Measurements from ENCODE around the gene PPP1R18.

PPP1R18 gene

GRCh38 chr6:30711758-30712380 lies 25.4 kb upstream of the PPP1R18 start:
- H3K36me3 ChIP-seq (ENCODE audit: control insufficient read depth, insufficient read depth, low read length) = peaks cover 17% of the 10 kb centered on the region

GRCh38 chr6:30709101-30709868 lies 22.8 kb upstream of the PPP1R18 start:
- Histone ChIP-seq H3K36me3 (ENCODE audit: control insufficient read depth, insufficient read depth, low read length) (peaks cover 21% of the 10 kb centered on the region), H3K4me3 (replicated peaks; ENCODE audit: low read depth, low read length) (no peak overlapping the region), H3K27me3 (replicated peaks; ENCODE audit: control insufficient read depth, insufficient read depth, low read length) (no peaks in the 10 kb centered on the region)
- TF ChIP-seq, protein P1, sequence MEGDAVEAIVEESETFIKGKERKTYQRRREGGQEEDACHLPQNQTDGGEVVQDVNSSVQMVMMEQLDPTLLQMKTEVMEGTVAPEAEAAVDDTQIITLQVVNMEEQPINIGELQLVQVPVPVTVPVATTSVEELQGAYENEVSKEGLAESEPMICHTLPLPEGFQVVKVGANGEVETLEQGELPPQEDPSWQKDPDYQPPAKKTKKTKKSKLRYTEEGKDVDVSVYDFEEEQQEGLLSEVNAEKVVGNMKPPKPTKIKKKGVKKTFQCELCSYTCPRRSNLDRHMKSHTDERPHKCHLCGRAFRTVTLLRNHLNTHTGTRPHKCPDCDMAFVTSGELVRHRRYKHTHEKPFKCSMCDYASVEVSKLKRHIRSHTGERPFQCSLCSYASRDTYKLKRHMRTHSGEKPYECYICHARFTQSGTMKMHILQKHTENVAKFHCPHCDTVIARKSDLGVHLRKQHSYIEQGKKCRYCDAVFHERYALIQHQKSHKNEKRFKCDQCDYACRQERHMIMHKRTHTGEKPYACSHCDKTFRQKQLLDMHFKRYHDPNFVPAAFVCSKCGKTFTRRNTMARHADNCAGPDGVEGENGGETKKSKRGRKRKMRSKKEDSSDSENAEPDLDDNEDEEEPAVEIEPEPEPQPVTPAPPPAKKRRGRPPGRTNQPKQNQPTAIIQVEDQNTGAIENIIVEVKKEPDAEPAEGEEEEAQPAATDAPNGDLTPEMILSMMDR (IDR thresholded peaks at IDR 0.05; ENCODE audit: insufficient read depth, low read length, poor library complexity, severe bottlenecking) = no peak
- no peak for DNase-seq (ENCODE audit: extremely low read depth, insufficient read length)

More at GRCh38 chr6:30711758-30712380, 25.4 kb upstream of the PPP1R18 start:
- DNase-seq (ENCODE audit: extremely low read depth, insufficient read length) = no peak
- H3K27me3 ChIP-seq (replicated peaks; ENCODE audit: control insufficient read depth, insufficient read depth, low read length) = no peaks in the 10 kb centered on the region
- no peak overlapping the region for H3K4me3 ChIP-seq (replicated peaks; ENCODE audit: low read depth, low read length)
- TF ChIP-seq, protein P1 (IDR thresholded peaks at IDR 0.05; ENCODE audit: insufficient read depth, low read length, poor library complexity, severe bottlenecking) = no peak

DNA sequence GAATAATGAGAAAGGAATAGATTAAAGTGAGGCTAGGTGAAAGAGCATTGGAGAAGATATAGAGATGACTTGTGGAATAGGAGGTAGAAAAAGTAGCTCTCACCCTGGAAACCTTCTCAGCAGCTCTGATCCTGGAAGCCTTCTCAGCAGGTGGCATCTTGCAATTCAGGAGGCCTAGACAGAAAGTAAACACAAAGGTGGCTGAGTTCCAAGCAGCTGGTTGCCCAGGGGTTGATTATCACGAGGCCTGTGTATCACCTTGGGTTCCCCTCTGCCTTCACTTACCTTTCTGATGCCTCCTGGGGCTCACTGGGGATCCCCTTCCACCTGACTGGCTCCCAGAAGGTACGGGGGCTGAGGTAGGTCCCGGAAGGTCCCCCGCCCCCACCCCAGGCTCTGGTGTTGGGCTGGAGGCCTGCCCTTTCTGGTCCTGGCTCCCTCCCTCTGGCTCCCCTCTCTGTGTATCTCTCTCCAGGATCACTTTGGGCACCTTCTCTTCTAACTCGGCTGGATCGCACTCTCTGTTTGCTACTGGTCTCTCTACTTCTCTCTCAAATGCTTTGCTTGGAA lies 20.9 kb upstream of the PPP1R18 start:
- Histone ChIP-seq H3K27me3 (replicated peaks; ENCODE audit: control insufficient read depth, insufficient read depth, low read length) (no peaks in the 10 kb centered on the region), H3K36me3 (ENCODE audit: control insufficient read depth, insufficient read depth, low read length) (peaks cover 16% of the 10 kb centered on the region), H3K4me3 (replicated peaks; ENCODE audit: low read depth, low read length) (no peak overlapping the region)
- TF ChIP-seq, protein P1 (IDR thresholded peaks at IDR 0.05; ENCODE audit: insufficient read depth, low read length, poor library complexity, severe bottlenecking) = no peak
- DNase-seq (ENCODE audit: extremely low read depth, insufficient read length) = no peak

- no peak for DNase-seq (ENCODE audit: extremely low read depth, insufficient read length)
- Histone ChIP-seq H3K4me3 (replicated peaks; ENCODE audit: low read depth, low read length) (no peak overlapping the region), H3K36me3 (ENCODE audit: control insufficient read depth, insufficient read depth, low read length) (peaks cover 8% of the 10 kb centered on the region), H3K27me3 (replicated peaks; ENCODE audit: control insufficient read depth, insufficient read depth, low read length) (no peaks in the 10 kb centered on the region)
- TF ChIP-seq, protein P1 (IDR thresholded peaks at IDR 0.05; ENCODE audit: insufficient read depth, low read length, poor library complexity, severe bottlenecking) = no peak
Measured at GRCh38 chr6:30705620-30706019, 19.2 kb upstream of the PPP1R18 start.

DNA sequence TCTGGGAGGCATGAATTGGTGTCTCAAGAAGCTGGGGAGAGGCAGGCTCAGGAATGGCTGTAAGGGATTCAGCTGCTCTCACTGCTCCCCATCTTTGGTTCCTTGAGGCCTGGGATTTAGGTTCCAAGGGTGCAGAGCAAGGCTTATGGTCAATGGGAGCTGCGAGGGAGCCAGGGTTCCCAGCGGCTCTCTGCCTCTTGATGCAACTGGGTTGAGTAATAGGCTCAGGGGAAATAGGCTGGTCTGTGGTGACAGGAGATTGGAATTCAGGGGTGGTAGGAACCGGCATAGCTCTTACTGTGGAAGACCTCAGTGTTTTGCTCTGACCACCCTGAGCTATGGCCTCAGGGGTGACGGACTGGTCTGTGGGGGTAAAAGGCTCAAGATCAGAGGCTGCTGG lies 17.4 kb upstream of the PPP1R18 start:
- TF ChIP-seq, protein P1 (IDR thresholded peaks at IDR 0.05; ENCODE audit: insufficient read depth, low read length, poor library complexity, severe bottlenecking) = no peak
- Histone ChIP-seq H3K4me3 (replicated peaks; ENCODE audit: low read depth, low read length) (no peak overlapping the region), H3K27me3 (replicated peaks; ENCODE audit: control insufficient read depth, insufficient read depth, low read length) (no peaks in the 10 kb centered on the region), H3K36me3 (ENCODE audit: control insufficient read depth, insufficient read depth, low read length) (peaks cover 11% of the 10 kb centered on the region)
- no peak for DNase-seq (ENCODE audit: extremely low read depth, insufficient read length)

Data from GM06990 (cell line).